HepG2 (cell line): ENCODE data around the gene ARHGEF10L. TPM values are rescaled to one million over a fixed set of nuclear protein-coding genes. Genes with fewer than 3 reads are reported as not detected.

Experiments
- AKAP8 ChIP-seq: sonication (generic); formaldehyde crosslinking; IDR thresholded peaks from 2 replicates; pipeline ENCODE4 v1.5.1; 2020; ENCODE audit warnings: mild to moderate bottlenecking, missing genetic modification reagents
- FOXK1 ChIP-seq: sonication (generic); formaldehyde crosslinking; IDR thresholded peaks from 2 replicates; pipeline ENCODE4 v1.4.0; 2020; ENCODE audit warnings: low read depth, missing genetic modification reagents, borderline replicate concordance
- MBD4 ChIP-seq: IDR thresholded peaks from 2 replicates; pipeline ENCODE4 v1.6.1; 2012; ENCODE audit warnings: low read length, inconsistent platforms, borderline replicate concordance
- PAXIP1 ChIP-seq: sonication (generic); formaldehyde crosslinking; conservative IDR thresholded peaks from 2 replicates; pipeline ENCODE4 v1.4.0; 2020; ENCODE audit warnings: mild to moderate bottlenecking, missing genetic modification reagents, moderate library complexity
- POLR2A ChIP-seq, 2 experiments: IDR thresholded peaks; 2 replicates each; pipeline ENCODE4 v1.6.1; 2011; ENCODE audit warnings: low read depth in 2 of 2, low read length in 2 of 2, mild to moderate bottlenecking in 1 of 2, moderate library complexity in 1 of 2; ENCODE audit not compliant: insufficient read depth in 1 of 2
- PRDM15 ChIP-seq: sonication (generic); formaldehyde crosslinking; IDR thresholded peaks from 2 replicates; pipeline ENCODE4 v1.4.0; 2020; ENCODE audit warnings: missing genetic modification reagents
- ZBTB21 ChIP-seq: sonication (generic); formaldehyde crosslinking; IDR thresholded peaks from 2 replicates; pipeline ENCODE4 v1.4.0; 2020; ENCODE audit warnings: missing genetic modification reagents
- ZHX2 ChIP-seq, 2 experiments: sonication (generic) in 1 of 2; formaldehyde crosslinking in 1 of 2; IDR thresholded peaks; 2 replicates each; pipeline versions ENCODE4 v1.6.1 to v1.9.0; 2014 to 2022; ENCODE audit warnings: antibody characterized with exemption in 1 of 2, borderline replicate concordance in 1 of 2, inconsistent platforms in 1 of 2, low read depth in 1 of 2, missing genetic modification reagents in 1 of 2
- ZNF557 ChIP-seq: sonication (generic); formaldehyde crosslinking; IDR thresholded peaks from 2 replicates; pipeline ENCODE4 v1.4.0; 2020; ENCODE audit warnings: missing genetic modification reagents
- ZNF720 ChIP-seq: sonication (generic); formaldehyde crosslinking; IDR thresholded peaks from 2 replicates; pipeline ENCODE4 v1.4.0; 2020; ENCODE audit warnings: missing genetic modification reagents
- ZNF772 ChIP-seq: sonication (generic); formaldehyde crosslinking; IDR thresholded peaks from 2 replicates; pipeline ENCODE4 v1.5.0; 2020; ENCODE audit warnings: mild to moderate bottlenecking, missing genetic modification reagents
- ZNF773 ChIP-seq: sonication (generic); formaldehyde crosslinking; IDR thresholded peaks from 2 replicates; pipeline ENCODE4 v1.4.0; 2020; ENCODE audit warnings: missing genetic modification reagents, borderline replicate concordance
- ZNF792 ChIP-seq: IDR thresholded peaks from 2 replicates; pipeline ENCODE4 v1.6.1; 2016
- ZNF850 ChIP-seq: sonication (generic); formaldehyde crosslinking; conservative IDR thresholded peaks from 2 replicates; pipeline ENCODE4 v1.9.0; 2021; ENCODE audit warnings: mild to moderate bottlenecking, missing genetic modification reagents
- ZNF891 ChIP-seq: sonication (generic); formaldehyde crosslinking; IDR thresholded peaks from 2 replicates; pipeline ENCODE4 v1.5.0; 2020; ENCODE audit warnings: mild to moderate bottlenecking, missing genetic modification reagents
- polyA plus RNA-seq, 8 experiments: library from polyadenylated mRNA; depleted of rRNA in 3 of 8; stranded (reverse) in 7 of 8; unstranded in 1 of 8; fragments of >200 nt; fragmentation: Illumina TruSeq in 4 of 8; extraction: Trizol in 4 of 8; gene quantifications; 2 replicates each; pipeline versions ENCODE4 v1.2.1 to v1.2.3, GENCODE V29; 2011 to 2016; ENCODE audit warnings: low read depth in 4 of 8, missing spikeins in 1 of 8, mixed read lengths in 1 of 8; ENCODE audit not compliant: insufficient read depth in 1 of 8
- total RNA-seq, 5 experiments: library from RNA; depleted of rRNA; stranded (reverse); fragments of >200 nt; fragmentation: Illumina TruSeq; extraction: Trizol; gene quantifications; 2 replicates each; pipeline ENCODE4 v1.2.3, GENCODE V29; 2016; ENCODE audit warnings: low read depth in 1 of 5

The ARHGEF10L gene
- total and polyA plus RNA-seq, 2 of the 13 experiments (the other 11 are each of a cell fraction or from before 2014, with no cell fraction given): 46.5 to 78.3 TPM

GRCh38 chr1:17579951-17580939 lies 40.7 kb downstream of the ARHGEF10L start (continued):
- no peak for TF ChIP-seq PRDM15 (CRISPR knock-in tag)
- TF ChIP-seq ZHX2 (IDR thresholded peaks at IDR 0.05; ENCODE audit: low read depth): no peak
- 0 out of 2 replicates have a peak, but pooled peaks have one; percentile 17 for TF ChIP-seq ZHX2 (CRISPR knock-in tag; IDR thresholded peaks at IDR 0.05; ENCODE audit: borderline replicate concordance)
- TF ChIP-seq ZBTB21 (CRISPR knock-in tag): no peak
- TF ChIP-seq ZNF720: no peak
- TF ChIP-seq PAXIP1 (CRISPR knock-in tag): peak; percentile 80
- peak; percentile 24; the same call in 1 of the 2 replicates for TF ChIP-seq ZNF557 (CRISPR knock-in tag)
- peak; percentile 67; the same call in 1 of the 2 replicates for TF ChIP-seq AKAP8 (CRISPR knock-in tag)
- TF ChIP-seq ZNF772 (CRISPR knock-in tag): peak; percentile 65; the same call in 1 of the 2 replicates
- TF ChIP-seq POLR2A (IDR thresholded peaks at IDR 0.05; ENCODE audit: insufficient read depth in 1 of 2, low read depth in 2 of 2, low read length in 2 of 2): peak; percentile 97 to 98
- peak; percentile 65; the same call in 1 of the 2 replicates for TF ChIP-seq ZNF891 (CRISPR knock-in tag)
- TF ChIP-seq ZNF792 (CRISPR knock-in tag): peak; percentile 74; the same call in 1 of the 2 replicates
- TF ChIP-seq FOXK1 (CRISPR knock-in tag): peak; percentile 43; the same call in 1 of the 2 replicates
- no peak for TF ChIP-seq ZNF850 (CRISPR knock-in tag)
- TF ChIP-seq ZNF773 (CRISPR knock-in tag): no peak
- no peak for TF ChIP-seq MBD4
